ENCODE measurements around the gene KLF9.

The KLF9 gene

DNA sequence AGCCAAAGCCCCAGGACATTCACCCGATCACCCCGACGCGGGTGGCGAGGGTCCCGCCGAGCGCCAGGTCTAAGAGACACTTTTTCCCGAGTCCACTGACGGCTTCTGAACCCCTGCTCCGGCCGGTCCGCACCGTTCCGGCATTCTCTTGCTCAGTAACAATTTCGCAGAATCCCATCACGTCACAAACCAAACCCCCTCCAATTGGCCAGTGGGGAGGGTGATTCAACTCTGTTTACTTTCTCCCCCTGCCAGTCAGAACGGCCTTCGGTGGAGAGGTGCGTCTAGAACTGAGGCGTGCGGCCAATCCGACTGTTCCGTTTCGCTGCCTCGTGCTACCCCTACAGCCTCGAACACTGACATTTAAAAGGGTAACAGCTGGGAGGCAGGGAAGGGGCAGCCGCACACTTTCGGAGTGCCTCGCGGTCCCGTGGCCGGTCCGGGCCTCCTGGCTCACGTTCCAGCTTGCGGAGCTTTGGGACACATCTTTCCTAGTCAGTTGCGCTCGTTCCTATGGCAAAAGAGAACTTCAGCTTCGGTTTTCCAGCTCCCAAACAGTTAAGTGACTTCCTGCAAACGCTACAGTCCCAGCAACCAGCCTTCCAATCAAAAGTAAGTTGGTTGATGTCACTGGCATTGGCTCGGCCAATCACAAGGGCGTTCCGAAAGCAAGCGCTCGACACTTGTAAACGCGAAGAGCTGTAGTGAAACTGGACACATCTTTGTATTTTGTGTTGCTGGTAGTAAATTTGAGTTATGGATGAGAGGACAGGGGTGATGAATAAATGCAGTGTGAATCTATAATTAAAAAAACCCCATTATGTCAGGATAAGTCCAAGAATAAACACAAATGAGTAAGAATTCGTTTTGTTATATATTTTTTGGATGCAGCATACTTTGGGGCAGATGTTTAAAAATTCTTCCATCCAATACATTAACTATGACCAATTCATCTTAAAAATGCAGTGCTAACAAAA lies at the start of gene KLF9:
Gene KLF9, minus strand, starts transcription at position 859 of the 977 bp plus-strand sequence. CDS start 1,294 bp downstream, outside the sequence.
- DNase-seq: peak; percentile 87

GRCh38 chr9:70463877-70464276 lies 49.4 kb upstream of the KLF9 start:
- no peak for DNase-seq

DNA sequence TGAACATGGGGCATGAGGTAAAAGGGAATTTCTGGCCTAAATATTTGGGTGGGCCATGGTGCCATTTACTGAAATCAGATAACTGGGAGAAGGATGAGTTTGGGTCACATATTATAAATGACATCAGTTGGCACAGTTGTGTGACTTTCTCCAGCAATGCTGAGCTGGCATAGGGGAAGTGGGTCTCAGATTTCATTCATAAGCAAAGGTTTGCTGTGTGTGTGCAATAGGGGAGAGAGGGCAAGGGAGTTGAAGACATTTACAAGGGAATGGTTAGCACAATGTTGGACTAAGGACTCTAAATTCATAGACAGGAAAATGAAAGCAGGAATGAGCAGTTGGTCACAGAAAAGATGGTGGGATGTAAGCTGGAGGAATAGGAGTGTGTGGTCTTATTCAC lies 47.8 kb upstream of the KLF9 start:
- DNase-seq: no peak

DNA sequence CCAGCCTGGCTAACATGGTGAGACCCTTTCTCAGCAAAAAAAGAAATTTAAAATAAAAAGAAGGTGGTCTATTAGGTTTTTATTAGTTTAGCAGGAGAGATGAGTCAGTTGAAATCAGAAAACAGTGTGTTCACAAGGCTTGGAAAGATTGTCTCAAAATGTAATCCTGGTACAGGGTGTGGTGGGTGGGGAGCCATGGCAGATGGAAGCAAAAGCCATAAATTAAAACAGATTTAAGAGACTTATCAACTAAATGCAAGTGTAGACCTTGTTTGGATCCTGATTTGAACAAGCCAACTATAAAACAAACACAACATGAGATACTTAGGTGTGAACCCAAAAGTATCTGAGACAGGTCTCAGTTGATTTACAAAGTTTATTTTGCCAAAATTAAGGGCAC lies 42.8 kb upstream of the KLF9 start:
- DNase-seq: no peak

GRCh38 chr9:70455993-70456704 lies 41.7 kb upstream of the KLF9 start:
- DNase-seq: no peak

DNA sequence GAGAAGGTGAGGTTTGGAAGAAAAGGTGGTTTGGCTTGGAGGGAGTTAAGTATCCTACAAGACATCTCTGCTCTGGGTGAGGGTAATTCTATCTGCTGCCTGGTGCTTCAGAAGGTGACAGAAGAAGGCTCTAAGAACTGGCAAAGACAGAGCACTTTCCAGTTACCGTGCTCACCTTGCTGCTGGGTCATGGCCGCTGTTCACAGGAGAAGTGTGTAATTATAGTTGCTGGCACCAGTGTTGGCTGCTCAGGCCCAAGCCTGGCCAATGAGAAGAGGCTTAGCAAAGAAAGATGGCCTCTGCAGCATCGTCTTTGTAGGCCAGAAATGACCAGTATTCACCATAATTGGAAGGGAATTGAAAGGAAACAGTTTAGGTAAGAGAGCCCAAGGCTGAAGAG lies 37.9 kb upstream of the KLF9 start:
- DNase-seq: no peak

- no peak for DNase-seq
Observed at GRCh38 chr9:70451765-70452164, 37.3 kb upstream of the KLF9 start.

DNA sequence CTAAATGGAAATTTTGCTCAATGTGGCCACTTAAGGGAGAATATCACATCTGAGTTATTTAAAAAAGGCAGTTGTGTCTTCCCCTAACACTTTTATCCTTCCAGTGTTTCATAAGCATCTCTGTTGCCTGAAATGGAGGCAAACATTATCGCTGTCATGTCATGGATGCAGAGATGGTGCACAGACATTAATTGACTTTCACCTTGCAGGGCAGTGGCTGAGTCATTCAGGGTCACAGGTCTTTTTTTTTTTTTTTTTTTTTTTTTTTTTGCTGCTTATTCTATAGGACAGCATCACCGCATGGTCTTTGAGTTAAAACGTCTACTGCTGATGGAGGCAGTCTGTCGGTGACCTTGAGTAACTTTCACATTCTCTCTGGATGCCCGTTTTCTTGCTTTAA lies 36.3 kb upstream of the KLF9 start:
- no peak for DNase-seq

- DNase-seq: no peak
Observed at GRCh38 chr9:70449461-70449860, 35.0 kb upstream of the KLF9 start.

GRCh38 chr9:70448919-70449318 lies 34.5 kb upstream of the KLF9 start:
- no peak for DNase-seq

GRCh38 chr9:70444904-70445303 lies 30.4 kb upstream of the KLF9 start:
- no peak for DNase-seq

DNA sequence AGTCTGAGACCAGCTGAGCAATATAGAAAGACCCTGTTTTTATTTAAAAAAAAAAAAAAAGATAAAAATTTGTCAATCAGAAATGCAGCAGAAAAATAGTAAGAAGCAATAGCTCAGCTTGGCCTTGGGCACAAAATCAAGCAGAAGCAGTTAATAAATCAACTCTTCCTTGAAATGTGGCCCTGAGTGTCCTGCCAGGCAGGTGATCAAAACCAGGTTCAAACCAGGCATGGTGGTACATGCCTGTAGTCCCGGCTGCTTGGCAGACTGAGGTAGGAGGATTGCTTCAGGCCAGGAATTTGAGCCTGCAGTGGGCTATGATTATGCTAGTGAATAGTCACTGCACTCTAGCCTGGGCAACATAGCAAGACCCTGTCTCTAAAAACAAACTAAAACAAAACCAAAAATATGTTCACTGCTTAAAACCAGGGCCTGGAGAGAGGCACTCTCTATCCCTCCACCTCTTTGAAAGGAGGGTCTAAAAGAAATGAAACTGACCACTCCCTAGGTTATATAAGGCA lies 27.9 kb upstream of the KLF9 start:
- DNase-seq: no peak

GRCh38 chr9:70441622-70442021 lies 27.2 kb upstream of the KLF9 start:
- DNase-seq: no peak

DNA sequence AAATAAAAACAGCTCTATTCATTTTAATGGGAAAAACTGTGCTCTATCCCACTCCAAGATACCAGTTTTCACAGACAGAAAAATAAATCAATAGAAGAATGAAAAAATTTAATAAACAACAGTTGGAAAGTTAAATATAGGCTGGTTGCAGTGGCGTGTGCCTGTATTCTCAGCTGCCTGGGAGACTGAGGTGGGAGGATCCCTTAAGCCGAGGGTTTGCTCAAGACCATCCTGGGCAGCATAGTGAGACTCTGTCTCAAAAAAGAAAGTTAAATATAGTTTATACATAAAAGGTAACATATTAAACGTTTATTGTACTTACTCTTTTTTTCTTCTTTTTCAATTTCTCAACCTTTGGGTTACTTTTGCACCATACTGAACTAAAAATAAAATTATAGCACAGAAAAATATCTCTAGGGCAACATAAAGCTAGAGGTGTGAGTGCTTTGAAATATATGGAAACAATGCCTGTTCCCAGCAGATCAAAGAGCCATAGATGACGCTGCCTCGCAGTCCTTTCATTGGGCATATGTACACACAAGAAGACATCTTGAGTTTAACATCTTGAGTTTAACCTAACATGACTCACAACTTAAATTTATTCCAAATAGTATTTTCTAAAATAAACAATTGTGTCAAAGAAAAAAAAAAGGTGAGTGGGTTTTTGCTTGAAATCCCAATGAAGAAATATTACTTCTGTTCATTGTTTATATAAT lies 25.7 kb upstream of the KLF9 start:
- no peak for DNase-seq

DNA sequence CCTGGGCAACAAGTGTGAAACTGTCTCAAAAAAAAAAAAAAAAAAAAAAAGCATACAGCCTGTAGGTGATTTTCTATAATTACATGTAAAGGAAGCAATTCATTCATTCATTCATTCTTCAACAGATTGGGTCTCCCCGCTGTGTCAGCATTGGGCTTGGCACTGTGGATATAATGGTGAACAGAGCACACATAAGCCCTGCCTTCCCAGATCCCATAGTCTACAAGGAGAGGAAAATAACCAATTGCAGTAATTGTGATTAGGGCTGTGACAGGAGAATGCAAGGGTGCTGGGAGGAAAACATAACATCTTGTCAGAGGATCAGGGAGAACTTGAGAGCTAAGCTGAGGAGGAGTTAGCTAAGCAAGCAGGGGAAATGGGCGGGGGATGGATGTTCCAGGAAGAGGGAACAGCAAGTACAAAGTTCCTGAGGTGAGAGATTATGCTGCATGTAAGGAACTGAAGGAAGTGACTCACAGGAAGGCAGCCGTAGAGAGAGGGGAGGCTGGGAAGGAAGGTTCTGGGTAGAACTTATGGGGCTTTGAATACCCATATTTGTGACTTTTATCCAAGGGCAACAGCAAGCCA lies 24.0 kb upstream of the KLF9 start:
- DNase-seq: no peak

DNA sequence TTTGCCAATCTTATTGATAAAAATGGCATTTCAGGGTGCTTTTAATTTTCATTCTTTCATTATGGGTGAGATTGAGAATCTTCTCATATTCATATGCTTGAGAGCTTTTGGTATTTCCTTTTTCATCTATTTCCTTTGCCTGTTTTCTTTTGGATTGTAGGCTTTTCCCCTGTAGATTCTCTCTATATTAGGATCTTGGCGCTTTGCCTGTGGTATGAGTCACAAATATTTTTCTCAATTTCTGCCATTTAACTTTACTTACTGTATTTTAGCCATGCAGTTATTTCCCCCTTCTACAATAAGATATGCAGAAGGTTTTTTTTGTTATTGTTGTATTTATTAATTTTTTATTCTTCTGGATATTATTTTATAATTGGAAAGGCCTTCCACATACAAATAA lies 21.5 kb upstream of the KLF9 start:
- no peak for DNase-seq

- no peak for DNase-seq
Observed at GRCh38 chr9:70429899-70430298, 15.4 kb upstream of the KLF9 start.

DNA sequence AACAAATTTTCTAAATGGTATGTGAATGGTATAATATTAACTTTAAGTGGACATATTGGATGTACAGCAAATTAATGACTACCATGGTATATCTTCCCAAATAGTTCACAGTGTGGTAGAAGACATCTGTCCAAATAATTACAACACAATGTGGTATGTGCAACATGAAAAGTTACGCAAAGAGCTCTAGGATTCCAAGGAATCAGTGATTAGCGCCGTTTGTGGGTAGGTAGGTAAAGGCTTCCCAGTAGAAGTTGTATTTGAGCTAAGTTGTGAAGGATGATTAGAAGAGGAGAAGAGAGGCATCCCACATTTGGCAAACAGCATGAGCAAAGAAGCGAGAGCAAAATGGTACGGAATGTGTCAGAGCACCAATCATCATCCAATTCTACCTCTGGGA lies 14.3 kb upstream of the KLF9 start:
- DNase-seq: no peak

GRCh38 chr9:70427161-70427945 lies 12.9 kb upstream of the KLF9 start:
- no peak for DNase-seq

- DNase-seq: no peak
Observed at GRCh38 chr9:70425192-70425591, 10.7 kb upstream of the KLF9 start.

- DNase-seq: no peak
Observed at GRCh38 chr9:70422371-70423043, 8.1 kb upstream of the KLF9 start.
